Measurements from ENCODE around the gene CXADR.

CXADR gene

DNA sequence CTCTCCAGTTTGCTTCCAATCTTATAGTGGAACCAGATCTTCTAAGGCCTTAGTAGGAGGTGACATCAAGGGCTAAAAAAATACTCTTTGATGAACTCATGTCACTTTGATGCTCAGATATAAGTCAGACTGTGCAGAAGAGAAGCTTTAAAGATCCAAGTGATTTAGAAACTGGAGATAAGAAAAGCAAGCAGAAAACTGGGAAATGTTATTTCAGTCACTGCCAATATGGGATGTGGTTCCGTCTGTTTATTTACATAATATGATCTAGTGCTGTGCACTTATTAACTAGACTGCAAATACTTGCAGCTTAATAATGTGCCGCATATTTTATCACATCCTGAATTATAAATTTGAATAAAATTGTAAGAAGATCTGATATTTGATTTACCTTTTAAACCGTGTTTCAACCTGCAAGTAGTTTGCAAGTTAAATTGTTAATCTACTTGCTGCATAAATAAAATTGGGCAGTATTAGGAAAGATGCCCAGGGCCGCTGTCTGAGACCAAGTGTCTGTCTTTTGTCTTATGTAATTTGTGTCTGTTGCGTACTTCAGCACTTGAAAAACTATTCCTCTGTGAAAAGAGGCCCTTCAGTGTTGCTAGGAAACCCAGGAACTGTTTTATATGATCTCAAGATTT lies 29.6 kb downstream of the CXADR start:
- DNase-seq (ENCODE audit: low read depth in 2 of 2): no peak

DNA sequence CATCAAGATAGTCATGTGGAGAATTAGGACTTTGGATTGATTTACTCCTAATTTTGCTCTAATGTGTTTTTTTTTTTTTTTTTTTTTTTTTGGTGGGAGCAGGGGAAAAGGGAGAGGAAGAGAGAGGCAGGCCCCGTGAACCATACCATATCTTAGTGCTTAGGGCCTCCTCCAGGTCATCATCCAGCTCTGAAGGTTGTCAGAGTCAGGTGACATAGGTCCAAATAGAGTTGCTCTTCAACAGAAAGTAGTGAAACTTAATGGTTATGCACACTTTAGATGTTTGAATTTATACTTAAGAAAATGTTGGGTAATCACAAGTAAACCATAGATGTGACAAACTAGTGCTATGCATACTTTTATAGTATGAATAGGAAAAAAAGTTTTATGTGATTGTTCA lies 32.2 kb downstream of the CXADR start:
- no peak for DNase-seq (ENCODE audit: low read depth in 2 of 2)

DNA sequence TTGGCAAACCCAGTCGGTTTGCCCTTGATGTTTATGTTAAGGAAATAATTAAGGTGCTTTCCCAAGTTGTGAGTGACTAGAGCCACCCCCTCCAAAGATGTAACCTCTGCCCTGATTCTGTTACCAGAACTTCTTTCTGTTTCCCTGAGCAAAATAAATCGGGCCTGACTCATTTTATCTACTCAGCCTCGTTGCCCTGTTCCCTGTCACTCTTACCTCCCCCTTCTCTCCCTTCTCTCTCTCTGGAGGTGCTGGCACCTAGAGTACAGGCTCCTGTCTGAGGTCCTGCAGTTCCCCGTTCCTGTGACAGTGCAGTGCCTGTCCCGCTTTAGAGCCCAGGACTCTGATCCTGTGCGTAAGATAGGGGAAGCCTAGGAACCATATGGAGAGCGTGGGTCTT lies 35.4 kb downstream of the CXADR start:
- no peak for DNase-seq (ENCODE audit: low read depth in 2 of 2)

DNA sequence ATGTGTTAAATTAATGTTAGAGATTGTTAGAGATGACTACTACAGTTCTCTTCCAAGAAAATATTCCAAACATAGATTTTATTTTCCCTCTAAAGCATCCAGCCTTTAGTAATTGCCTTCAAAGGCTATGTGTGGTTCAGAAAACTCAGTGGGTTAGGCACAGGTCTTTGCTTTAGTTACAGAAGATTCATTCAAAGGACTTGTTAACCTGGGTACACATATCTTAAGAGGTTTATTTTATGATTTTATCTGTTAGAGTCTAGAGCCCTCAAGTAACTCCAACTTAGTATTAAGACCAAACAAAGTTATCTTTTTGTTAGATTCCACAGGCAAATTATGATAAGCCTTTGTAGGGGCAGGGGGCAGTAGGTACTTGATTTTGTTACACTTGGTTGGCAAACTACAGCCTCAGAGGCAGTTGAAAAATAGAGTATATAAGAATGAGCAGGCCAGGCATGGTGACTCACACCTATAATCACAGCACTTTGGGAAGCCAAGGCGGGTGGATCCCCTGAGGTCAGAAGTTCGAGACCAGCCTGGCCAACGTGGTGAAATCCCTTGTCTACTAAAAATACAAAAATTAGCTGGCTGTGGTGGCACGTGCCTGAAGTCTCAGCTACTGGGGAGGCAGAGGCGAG lies 37.9 kb downstream of the CXADR start:
- DNase-seq (ENCODE audit: low read depth in 2 of 2): no peak

DNA sequence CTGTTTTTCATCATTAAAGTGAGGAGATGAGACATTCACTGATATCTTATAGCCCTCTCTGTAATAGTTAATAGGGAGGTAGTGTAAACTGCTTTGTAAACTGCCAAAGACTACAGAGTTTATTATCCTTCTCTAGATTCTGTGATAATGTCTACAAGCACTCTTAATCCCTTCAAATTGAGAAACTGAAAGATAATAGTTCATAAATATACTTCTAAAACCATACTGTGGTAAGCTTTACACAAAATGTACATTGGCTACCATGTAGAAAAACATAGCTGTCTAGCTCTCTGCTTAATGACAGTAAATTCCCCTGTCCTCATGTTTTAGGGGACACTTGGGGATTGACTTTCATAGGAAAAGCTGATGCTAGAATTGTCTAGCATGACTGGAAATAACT lies 39.6 kb downstream of the CXADR start:
- DNase-seq (ENCODE audit: low read depth in 2 of 2): no peak

DNA sequence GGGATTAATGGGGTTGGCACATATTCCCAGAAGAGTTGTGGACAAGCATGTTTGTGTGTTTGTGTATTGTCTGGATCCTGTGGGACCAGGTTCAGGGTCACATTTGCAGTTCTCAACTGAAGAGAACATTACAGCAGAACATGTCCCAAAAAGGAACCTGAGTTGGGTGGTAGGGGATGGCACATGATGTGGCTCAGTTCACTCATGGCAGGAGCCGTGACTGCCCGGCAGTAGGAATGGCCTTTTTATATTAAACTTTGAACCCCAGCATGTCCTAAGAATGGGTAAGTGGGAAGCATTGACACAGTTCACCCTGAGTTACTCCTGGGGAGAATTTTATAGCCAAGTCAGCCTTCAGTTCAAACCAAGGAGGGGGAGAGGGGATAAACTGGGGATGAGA lies 41.3 kb downstream of the CXADR start:
- no peak for DNase-seq (ENCODE audit: low read depth in 2 of 2)

DNA sequence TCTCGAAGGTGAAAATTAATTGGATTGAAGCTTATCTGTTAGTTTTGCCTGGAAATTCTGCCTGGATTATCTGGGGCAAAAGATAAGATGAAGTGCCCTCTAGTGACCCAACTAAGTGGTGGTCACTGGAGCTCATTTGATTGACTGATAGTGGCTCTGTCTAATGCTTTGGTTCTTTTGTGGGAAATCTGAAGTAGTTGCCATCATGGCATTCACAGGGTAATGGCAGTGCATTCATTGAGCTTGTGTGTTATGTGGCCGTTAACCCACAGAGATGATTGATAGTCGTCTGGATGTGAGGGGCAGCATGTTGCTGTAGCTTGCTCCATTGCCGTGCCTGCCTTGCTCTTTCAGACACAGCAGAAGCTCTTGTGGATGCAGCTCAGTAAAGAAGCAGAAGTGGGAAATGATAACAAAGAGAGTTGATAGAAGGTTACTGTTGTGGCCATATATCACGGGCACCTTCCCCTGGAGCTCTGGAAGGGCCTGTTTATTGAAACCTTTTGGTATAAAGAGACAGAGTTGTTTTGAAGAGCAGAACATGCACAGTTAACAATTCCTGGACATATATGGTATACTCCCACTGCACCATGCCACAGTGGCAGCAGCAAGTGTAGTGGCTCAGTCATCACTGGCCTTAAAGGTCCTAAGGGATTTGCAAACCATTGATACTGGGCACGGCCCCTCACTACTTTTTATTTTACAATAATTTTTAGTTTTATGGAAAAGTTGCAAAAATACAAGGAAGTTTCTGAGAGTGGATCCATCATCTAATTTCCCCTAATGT lies 42.0 kb downstream of the CXADR start:
- DNase-seq (ENCODE audit: low read depth in 2 of 2): no peak

DNA sequence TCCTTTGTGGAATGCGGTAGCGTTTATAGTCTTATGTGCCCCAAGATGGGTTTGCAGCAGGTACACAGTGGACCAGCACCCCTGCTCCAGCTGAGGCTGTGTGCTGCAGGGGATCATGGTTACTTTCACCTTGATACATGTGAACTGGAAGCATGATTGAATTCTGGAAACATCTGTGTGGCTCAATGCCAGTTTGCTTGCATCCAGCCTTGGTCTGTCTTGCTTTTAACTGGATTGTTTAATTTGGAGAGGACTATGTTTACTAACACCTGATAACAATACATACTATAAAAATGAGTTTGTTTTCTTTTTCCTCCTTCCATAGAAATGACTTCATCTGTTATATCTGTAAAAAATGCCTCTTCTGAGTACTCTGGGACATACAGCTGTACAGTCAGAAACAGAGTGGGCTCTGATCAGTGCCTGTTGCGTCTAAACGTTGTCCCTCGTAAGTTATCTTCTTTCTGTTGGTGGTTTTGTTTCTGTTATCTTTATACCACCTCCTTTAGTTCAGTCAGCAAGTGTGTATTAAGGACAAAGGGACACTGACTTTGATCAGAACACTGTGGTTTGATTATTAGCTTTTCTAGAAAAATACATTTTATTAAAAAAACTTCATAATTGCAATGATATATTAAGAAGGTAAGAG lies 47.7 kb downstream of the CXADR start:
- DNase-seq (ENCODE audit: low read depth in 2 of 2): no peak

DNA sequence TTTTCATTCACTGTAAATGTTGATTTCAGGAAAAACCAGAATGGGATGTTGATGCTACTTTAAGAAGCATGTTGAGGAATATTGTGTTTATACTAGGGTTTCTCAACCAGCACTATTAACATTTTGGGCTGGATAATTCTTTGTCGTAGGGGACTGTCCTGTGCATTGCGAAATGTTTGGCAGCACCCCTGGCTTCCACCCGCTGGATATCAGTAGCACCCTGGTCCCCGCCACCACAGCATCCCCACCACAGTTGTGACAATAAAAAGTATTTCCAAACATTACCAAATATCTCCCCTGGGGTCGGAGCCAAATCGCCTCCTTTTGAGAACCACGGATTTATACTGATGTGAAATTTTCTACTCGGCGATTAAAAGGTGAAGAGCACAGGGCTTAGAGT lies 57.9 kb downstream of the CXADR start:
- DNase-seq (ENCODE audit: low read depth in 2 of 2): no peak

DNA sequence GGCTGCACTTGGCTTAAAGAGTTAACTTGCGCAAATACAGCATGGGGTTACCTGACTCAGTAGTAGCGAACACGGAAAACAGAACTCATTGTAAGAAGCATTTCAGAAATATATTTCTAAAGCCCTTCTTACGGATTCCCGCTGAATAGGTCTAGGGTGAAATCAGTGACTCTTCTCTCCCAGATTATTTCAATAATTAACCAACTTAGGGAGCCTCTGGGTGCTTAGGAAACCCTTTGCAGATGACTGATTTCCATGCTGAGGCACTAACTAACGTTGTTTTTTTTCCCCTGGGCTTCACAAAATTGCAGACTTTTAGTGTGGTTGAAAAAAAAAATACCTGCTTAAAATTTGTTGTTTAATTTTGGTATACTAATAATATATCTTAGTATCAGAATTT lies 59.6 kb downstream of the CXADR start:
- DNase-seq (ENCODE audit: low read depth in 2 of 2): no peak

DNA sequence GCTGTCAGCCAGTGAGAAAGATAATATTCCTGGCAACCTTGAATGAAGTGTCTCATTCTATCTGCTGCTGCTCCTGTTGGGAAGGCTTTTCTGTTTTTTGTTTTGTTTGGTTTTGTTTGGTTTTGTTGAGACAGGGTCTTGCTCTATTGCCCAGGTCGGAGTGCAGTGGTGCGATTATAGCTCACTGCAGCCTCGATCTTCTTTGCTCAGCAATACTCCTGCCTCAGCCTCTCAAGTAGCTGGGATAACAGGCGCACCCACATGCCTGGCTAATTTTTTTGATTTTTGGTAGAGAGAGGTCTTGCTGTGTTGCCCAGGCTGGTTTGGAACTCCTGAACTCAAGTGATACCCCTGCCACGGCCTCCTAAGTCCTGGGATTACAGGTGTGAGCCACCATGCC lies 62.2 kb downstream of the CXADR start:
- no peak for DNase-seq (ENCODE audit: low read depth in 2 of 2)

DNA sequence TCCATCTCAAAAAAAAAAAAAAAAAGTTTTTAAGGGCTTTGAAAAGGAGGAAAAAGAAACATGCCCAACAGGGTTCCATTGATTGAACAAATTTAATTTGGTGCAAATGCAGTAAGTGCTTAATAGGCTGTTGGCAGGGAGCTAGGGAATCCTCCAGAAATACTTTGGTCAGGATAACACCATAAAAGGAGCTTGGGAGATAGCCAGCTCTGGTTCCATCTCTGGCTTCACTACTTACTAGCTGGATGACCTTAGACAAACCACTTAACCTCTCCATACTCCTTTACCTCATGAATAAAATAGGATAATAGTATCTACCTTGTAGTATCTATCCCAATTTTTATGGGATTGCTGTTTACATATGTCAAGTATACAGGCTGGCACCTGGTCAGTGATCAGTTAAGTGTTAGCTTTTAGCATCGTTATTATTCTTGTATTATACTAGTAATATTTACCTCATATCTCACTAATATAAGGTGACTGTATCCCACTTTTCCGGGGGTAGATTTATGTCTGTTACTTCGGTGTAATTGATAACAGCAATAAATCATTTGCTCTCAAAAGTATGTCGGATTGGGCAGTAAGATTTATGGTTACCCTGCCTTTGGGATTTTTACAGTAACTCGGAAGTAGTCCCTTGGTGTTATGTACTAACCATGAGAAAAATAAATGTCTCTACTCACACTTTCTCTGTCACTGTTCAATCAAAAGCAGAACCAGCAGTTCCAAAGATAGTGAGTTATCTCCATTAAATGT lies 63.4 kb downstream of the CXADR start:
- no peak for DNase-seq (ENCODE audit: low read depth in 2 of 2)

DNA sequence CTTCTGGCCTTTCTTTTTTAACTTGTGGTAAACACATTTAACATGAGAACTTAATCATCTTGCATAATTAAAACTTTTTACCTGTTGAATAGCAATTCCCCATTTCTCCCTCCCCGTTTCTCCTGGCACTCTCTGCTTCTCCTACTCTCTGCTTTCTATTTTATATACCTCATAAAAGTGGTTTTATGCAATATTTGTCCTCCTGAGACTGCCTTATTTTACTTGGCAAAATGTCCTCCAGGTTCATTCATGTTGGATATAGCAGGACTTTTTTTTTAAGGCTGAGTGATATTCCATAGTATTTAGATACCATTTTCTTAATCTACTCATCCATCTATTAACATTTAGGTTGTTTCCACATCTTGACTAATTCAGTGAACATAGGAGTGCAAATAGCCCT lies 64.9 kb downstream of the CXADR start:
- no peak for DNase-seq (ENCODE audit: low read depth in 2 of 2)

DNA sequence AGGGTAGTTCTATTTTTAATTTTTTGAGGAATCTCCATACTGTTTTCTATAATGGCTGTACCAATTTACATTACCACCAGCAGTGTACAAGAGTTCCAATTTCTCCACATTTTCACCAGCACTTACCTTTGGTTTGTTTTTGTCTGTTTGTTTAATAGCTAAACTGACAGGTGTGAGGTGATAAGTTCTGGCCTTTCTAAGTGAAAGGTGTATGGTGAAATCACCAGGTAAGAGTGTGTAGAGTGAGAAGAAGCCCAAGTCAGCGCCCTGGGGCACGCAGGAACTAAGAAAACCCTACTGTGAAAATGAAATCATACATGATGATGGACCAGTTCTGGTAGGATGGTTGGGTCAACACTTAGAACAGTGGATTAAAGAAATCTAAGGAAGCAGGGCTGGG lies 65.3 kb downstream of the CXADR start:
- no peak for DNase-seq (ENCODE audit: low read depth in 2 of 2)

DNA sequence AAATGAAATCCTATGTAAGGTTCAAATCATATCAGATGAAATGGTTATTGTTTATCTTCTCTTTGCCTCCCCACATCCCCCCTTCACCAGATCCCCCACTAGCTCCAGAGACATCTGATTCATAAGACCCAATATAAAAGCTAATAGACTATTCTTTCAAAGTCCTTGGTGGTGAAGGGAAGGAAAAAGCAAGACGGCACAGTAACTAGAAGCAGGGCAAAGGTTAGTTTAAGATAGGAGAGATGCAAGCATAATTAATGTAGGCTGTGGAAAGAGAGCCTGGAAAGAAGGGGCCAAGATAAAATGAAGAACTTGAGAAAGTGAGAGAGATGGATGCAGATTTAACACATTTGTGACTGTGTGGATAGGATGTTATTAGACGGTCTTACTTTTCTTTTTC lies 66.0 kb downstream of the CXADR start:
- DNase-seq (ENCODE audit: low read depth in 2 of 2): no peak

DNA sequence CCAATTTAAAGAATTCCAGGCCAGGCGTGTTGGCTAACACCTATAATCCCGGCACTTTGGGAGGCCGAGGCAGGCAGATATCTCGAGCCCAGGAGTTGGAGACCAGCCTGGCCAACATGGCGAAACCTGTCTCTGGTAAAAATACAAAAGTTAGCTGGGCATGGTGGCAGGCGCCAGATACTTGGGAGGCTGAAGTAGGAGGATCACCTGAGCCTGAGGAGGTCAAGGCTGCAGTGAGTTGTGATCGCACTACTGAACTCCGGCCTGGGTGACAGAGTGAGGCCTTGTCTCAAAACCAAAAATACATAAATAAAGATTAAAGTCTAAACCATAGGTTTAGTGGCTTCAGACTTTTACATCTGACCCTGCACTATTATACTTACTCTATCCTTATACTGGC lies 67.5 kb downstream of the CXADR start:
- DNase-seq (ENCODE audit: low read depth in 2 of 2): no peak

DNA sequence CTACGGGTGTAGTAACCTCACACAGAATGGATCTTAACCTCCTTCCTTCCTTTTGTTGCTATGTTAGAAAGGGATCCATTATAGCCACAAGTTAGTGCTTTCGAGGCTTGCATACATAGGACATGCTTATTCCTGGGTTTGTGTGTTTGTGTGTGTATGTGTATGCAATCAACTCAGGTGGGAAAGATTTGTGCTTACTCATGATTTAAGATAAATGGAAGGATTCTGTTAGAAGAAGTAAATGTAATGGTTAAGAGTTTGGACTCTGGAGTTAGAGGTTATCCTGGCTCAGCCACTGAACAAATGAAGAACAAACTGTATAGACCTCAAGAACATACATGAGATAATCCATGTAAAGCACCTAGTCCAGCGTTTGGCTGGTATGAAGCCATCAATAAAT lies 71.1 kb downstream of the CXADR start:
- no peak for DNase-seq (ENCODE audit: low read depth in 2 of 2)

DNA sequence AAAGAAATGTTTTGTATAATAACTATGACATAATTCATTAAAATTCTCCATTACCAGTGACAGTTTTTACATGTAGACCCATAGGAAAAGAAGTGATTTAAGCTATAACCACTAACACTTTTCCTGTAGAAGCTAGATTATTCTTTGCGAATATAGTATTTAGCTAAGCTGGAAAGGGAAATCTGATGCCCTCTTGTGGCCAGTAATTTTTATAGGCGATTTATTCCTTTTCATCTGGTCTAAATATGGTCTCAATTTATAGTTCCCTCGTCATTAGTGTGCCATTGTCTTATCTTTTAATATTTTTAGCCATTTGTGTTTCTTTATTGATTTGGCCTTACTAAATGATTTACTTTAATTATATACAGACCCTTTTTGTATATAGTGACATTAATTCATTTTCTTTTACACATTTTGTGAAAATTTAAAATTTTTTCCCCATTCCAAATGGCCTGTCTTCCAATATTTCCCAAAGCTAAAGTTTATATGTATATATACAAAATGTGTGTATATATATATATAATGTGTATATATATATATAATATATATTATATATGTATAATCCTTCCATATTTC lies 73.1 kb downstream of the CXADR start:
- DNase-seq (ENCODE audit: low read depth in 2 of 2): no peak

DNA sequence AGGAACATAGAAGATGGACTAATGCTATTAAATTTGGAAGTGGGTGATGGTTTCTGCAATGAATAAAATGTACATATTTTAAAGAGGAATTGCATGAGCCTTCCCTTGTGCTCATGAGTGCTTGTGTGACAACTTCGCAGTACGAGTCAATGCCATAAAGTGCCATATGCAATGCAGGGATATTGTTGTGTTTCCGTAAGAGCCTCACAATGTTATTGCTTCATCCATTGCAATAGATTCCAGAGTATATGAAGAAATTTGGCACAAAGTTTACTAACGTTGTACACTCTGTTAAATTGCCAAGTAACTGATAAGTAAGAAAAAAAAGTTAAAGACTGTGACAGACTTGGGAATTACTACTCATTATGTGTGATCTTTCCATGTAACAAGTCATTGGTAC lies 77.6 kb downstream of the CXADR start:
- no peak for DNase-seq (ENCODE audit: low read depth in 2 of 2)

DNA sequence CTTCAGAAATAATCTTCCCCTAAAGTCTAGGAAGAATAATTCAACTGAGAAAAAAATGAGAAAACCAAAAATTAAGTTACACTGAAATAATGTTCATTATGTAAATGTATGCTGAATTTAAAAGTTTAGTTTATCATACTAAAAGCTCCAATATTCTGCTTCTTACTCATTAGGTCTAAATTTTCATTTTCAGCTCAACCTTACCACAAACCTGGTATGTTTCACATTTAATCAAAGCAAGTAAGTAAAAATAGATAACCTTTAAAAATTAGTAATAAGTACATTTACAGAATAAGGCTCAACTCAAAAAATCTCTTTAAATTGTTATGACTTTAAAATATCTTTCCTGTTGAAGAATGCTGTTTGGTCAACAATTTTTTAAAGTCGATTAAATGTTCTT lies 84.8 kb downstream of the CXADR start:
- no peak for DNase-seq (ENCODE audit: low read depth in 2 of 2)

DNA sequence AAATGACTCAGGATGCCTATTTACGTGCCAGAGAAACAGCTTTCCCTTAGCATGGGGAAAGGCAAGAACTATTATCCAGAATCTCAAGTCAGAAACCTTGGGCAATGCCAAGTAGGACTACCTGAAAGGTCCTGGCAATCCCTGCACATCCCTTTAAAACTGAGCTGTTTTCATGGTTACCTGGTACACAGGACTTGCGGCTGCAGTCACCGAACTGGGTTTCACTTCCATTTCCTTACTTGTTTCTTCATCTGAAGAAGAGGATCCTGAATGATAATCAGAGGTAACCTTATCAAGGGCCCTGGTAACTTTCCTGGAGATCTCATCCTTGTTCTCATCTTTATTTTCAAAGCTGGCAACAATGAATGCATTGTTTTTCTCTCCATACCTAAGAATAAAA lies 85.6 kb downstream of the CXADR start:
- no peak for DNase-seq (ENCODE audit: low read depth in 2 of 2)

DNA sequence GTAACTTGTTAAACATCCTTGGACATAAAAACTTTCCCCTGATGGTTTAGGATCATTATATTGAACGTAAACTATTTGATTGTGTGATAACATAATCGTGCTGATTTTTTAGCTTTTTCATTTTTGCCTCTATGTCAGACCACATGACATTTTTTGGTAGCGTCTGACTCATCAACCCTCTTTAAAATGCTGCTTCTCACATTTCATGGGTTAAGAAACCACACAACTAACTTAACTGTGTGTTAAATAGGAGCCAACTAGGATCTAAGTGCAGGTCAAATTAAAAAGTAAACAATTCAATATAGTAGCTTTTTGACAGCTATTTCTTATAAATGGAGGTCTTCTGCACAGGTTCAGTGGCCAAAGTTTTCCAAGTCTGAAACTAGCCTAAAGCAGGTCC lies 90.0 kb downstream of the CXADR start:
- no peak for DNase-seq (ENCODE audit: low read depth in 2 of 2)

All from stimulated activated CD8-positive, alpha-beta memory T cell treated with anti-CD3 and anti-CD28 coated beads, Interleukin-2, amount 100 ng/mL, for 48 hours (primary cell).